GM18951 (cell line): ENCODE results near the gene C12orf54.
"Not testable (repeated sequence)": the region's sequence is repeated elsewhere in the genome, so short reads cannot be mapped to it uniquely, and the experiment has no call there.

Experiments
- POLR2A ChIP-seq: IDR thresholded peaks from 4 replicates; pipeline ENCODE4 v1.6.1; 2011; ENCODE audit warnings: mild to moderate bottlenecking; ENCODE audit not compliant: insufficient read length, insufficient read depth; ENCODE audit errors: extremely low read depth
- in situ Hi-C: fragments of 300-500 bp; cut with MboI; formaldehyde crosslinking; loops from one replicate; pipeline ENCODE4 v1.12.0; 2022; ENCODE audit warnings: low sequenced_read_pairs, mixed read lengths, inconsistent platforms; ENCODE audit not compliant: unreplicated experiment

Gene C12orf54

DNA sequence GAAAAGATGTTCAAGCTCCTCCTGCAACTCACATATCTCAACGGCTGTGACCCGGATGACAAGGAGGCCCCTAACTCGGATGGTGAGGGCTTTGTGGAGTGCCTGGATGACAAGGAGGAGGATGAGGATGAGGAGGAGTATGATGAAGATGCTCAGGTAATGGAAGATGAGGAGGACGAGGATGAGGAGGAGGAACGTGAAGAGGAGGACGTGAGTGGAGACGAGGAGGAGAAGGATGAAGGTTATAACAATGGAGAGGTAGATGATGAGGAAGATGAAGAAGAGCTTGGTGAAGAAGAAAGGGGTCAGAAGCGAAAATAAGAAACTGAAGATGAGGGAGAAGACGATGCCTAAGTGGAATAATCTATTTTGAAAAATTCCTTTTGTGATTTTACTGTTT is 9.2 kb upstream of the C12orf54 start:
- in situ Hi-C loops, result no loop called here
- no peak for TF ChIP-seq POLR2A

DNA sequence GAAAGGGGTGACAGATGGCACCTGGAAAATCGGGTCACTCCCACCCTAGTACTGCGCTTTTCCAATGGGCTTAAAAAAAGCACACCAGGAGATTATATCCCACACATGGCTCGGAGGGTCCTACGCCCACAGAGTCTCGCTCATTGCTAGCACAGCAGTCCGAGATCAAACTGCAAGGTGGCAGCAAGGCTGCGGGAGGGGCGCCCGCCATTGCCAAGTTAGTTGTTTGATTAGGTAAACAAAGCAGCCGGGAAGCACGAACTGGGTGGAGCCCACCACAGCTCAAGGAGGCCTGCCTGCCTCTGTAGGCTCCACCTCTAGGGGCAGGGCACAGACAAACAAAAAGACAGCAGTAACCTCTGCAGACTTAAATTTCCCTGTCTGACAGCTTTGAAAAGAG is 7.8 kb upstream of the C12orf54 start:
- in situ Hi-C loops, result not testable (repeated sequence)

DNA sequence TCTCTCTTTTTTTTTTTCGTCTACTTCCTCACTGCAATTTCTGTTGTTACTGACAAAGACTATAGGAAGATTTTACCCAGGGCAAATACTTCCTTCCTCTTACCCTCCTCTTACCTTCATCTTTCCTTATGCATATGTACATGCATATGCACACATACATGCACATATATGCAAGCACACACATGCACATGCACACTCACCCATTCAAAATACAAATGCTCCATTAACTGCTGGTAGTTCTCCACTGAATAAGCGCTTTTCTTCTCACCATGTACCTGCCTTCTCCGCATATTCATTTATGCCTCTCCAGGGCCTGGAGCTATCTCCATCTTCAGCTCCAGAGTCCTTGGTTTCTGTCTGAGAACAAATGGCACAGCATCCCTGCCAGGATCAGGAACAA is 632 bp downstream of the C12orf54 start:
- no peak for TF ChIP-seq POLR2A
- in situ Hi-C loops, result no loop called here

DNA sequence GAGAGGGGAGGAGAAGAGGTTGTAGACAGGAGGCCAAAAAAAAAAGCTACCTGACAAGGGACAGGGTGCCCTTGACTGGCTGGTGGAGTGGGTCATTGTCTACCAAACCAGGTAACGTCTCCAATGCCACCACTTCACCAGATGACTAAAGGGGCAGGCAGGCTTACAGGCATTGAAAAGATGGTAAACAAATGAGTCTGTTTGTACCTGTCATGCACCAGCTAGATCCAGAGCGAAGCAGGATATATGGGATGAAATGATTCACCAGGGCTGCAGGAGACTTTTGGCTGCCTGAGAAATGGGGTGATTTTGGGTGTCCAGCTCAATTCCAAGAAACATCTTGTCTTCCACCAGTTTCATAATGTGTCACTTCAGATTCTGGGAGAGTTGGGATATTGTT is 4.0 kb downstream of the C12orf54 start:
- TF ChIP-seq POLR2A, result no peak
- in situ Hi-C loops, result no loop called here

DNA sequence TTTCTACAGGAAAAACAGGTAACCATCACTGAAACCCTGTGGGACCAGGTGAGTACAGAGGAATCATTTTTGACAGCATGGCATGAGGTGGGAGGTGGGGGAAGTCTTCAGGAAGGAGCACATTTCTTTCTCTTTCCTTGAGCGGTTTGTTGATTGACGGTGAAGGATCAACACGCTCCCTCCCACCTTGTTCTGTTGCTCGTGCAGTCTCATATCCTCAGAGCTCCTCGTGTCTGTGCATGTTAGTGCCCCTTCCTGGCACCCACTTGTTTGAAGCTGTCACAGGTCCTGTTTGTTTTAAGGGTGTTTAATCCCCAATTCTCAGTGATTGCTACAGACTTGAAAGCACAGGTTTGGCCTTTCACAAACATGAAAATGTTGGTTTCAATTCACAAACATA is 4.4 kb downstream of the C12orf54 start:
- no peak for TF ChIP-seq POLR2A
- in situ Hi-C loops, result no loop called here

DNA sequence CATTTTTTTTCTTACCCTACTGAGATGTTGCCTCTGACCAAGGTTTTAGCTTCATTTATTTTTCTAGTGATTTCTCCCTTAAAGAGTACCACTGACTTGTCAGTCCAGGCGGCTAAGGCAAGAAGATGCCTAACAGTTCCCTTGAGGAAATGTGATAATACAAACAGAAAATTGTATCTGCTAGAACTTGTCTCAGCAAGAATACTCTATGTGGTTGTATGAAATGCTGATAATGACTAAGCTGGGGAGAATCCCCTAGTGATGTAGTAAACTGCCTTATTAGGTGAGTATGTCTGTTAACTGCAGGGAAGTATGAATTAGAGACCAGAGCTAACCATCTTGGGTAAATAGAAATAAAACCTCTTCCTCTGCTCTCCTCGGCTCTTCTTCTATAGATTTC is 6.7 kb downstream of the C12orf54 start:
- in situ Hi-C loops, result no loop called here
- no peak for TF ChIP-seq POLR2A

DNA sequence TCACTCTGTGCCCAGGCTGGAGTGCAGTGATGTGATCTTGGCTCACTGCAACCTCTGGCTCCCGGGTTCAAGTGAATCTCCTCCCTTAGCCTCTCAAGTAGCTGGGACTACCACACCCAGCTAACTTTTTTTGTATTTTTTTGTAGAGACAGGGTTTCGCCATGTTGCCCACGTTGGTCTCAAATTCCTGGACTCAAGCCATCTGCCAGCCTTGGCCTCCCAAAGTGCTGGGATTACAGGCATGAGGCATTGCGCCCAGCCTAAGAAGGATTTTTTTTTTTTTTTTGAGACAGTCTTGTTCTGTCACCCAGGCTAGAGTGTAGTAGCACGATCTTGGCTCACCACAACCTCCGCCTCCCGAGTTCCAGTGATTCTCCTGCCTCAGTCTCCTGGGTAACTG is 7.2 kb downstream of the C12orf54 start:
- in situ Hi-C loops, result not testable (repeated sequence)

DNA sequence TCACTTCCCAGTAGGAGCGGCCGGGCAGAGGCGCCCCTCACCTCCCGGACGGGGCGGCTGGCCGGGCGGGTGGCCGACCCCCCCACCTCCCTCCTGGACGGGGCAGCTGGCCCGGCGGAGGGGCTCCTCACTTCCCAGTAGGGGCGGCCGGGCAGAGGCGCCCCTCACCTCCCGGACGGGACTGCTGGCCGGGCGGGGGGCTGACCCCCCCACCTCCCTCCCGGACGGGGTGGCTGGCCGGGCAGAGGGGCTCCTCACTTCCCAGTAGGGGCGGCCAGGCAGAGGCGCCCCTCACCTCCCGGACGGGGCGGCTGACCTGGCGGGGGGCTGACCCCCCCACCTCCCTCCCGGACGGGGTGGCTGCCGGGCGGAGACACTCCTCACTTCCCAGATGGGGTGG is 18.0 kb downstream of the C12orf54 start:
- in situ Hi-C loops, result not testable (repeated sequence)

DNA sequence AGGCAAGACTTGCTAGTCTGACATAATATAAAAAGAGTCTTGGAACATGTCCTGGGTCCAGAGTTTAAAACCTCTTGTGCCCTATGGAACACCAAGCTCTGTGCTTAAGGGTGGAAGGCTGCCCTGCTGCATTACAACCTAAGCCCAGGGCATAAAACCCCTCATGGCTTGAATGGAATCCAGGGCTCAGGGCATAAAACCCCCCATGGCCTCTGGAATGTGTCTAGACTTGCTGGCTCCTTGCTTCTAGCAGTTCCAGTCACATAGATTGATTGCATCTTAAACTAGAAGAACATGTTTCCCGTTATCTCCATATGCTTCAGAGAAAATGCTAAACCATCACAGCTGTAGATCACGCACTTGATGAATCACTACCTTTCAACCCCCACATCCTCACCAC is 24.5 kb downstream of the C12orf54 start:
- in situ Hi-C loops, result not testable (repeated sequence)

DNA sequence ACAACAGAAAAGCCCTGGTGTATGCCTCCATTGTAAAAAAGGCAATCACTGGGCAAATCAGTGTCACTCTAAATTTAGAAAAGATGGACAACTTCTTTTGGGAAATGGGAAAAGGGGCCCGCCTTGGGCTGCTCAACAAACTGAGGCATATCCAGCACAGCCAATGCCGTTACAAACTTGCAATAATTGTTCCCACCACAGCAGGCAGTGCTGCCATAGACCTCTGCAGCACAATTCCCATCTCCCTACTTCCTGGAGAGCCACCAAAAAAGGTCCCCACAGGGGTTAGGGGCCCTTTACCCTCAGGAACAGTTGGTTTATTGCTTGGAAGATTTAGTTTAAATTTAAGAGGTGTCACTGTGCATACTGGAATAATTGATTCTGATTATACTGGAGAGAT is 26.7 kb downstream of the C12orf54 start:
- no peak for TF ChIP-seq POLR2A
- in situ Hi-C loops, result no loop called here

DNA sequence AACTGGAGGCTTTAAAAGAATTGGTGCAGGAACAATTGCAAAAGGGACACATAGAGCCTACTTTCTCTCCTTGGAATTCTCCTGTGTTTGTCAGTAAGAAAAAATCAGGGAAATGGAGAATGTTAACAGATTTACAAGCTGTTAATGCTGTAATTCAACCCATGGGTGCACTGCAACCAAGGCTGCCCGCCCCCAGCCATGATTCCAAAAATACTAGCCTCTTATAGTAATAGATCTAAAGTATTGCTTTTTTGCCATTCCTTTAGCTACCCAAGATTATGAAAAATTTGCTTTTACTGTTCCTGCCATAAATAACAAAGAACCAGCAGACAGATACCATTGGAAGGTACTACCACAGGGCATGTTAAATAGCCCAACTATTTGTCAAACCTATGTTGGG is 27.8 kb downstream of the C12orf54 start:
- in situ Hi-C loops, result no loop called here
- no peak for TF ChIP-seq POLR2A

DNA sequence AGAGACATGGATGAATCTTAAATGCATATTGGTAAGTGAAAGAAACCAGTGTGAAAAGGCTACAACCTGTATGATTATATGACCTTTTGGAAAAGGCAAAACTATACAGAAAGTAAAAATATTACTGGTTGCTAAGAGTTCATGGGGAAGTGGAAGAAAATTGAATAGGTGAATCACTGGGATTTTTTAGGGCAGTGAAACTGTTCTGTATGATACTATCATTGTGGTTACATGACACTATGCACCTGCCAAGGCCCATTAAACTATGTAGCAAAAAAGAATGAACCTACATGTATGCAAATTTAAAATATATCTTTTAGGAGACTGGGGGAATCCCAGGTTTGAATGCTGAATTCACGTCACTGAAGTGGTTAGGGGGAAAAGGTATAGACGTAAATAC is 30.6 kb downstream of the C12orf54 start:
- TF ChIP-seq POLR2A, result no peak
- in situ Hi-C loops, result no loop called here

DNA sequence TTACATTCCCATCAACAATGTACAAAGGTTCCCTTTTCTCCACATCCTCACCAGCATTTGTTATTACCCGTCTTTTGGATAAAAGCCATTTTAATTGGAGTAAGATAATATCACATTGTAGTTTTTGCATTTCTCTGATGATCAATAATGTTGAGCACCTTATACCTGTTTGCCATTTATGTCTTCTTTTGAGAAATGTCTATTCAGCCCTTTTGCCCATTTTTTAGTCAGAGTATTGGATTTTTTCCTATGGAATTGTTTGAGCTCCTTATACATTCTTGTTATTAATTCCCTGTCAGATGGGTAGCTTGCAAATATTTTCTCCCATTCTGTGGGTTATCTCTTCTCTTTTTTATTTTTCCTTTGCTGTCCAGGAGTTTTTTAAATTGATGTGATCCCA is 32.4 kb downstream of the C12orf54 start:
- TF ChIP-seq POLR2A, result no peak
- in situ Hi-C loops, result no loop called here

DNA sequence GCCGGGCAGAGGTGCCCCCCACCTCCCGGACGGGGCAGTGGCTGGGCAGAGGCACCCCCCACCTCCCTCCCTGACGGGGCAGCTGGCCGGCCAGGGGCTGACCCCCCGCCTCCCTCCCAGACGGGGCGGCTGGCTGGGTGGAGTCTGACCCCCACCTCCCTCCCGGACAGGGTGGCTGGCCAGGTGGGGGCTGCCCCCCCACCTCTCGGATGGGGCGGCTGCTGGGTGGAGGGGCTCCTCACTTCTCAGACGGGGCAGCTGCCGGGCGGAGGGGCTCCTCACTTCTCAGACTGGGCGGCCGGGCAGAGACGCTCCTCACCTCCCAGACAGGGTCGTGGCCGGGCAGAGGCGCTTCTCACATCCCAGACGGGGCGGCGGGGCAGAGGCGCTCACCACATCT is 38.1 kb downstream of the C12orf54 start:
- in situ Hi-C loops, result not testable (repeated sequence)

DNA sequence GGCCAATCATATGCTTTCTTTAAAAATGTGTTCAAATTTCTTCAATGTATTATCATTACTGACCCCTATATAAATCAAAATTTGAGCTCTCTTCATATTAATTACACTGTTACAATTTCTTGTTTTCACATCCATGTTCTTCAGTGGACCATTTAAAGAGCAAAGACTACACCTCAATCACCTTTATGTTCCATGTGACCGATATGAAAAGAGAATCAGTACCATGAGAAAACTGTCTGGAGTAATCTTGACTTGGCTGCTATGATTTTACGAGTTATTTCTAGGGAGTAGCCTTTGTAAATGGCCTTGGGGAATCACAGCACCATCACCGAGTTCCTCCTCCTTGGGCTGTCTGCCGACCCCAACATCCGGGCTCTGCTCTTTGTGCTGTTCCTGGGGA is 43.0 kb downstream of the C12orf54 start, which contains the start of gene OR8S1:
Gene OR8S1 (plus strand): TSS at position 301 of the 400 bp plus-strand sequence. CDS start 0 bp downstream, at position 301.
- in situ Hi-C loops, result no loop called here
- TF ChIP-seq POLR2A, result no peak
